Measurements from ENCODE around the gene KLLN. TPM values are rescaled to one million over a fixed set of nuclear protein-coding genes. Genes with fewer than 3 reads are reported as not detected.
A peak's percentile ranks its signal among the peaks of the same experiment; 100 is the strongest.

KLLN gene
- total RNA-seq, 4 donors from 2014 or later, result 0.04 to 0.95 (median 0.40) TPM

GRCh38 chr10:87816898-87817608, 46.3 kb downstream of the KLLN start:
- no peak for DNase-seq (ENCODE audit: low spot score in 2 of 2)
- H3K4me3 ChIP-seq (ENCODE audit: low read depth, poor library complexity, severe bottlenecking), result peak overlapping the region; percentile 90
- intact Hi-C loops (cut with DNase I; ENCODE audit: low total_unique reads), result no loop called here
- 27 to 28% methylated on average over 10 of the region's 10 CpGs for WGBS, 2 donors
- TF ChIP-seq POLR2A (IDR thresholded peaks at IDR 0.05) (no peak), CTCF (IDR thresholded peaks at IDR 0.05) (no peak)

GRCh38 chr10:87816163-87816897, 47.0 kb downstream of the KLLN start:
- 78 to 79% methylated on average over 9 of the region's 9 CpGs for WGBS, 2 donors
- no peak overlapping the region for H3K4me3 ChIP-seq (ENCODE audit: low read depth, poor library complexity, severe bottlenecking)
- TF ChIP-seq CTCF (IDR thresholded peaks at IDR 0.05), result no peak
- no peak for TF ChIP-seq POLR2A (IDR thresholded peaks at IDR 0.05)
- no peak for DNase-seq (ENCODE audit: low spot score in 2 of 2)
- intact Hi-C loops (cut with DNase I; ENCODE audit: low total_unique reads), result no loop called here

Other genes starting within 250 kb of the KLLN start
- 1 to 10 TPM; 2.2 to 5.1 (median 4.5) TPM for gene PAPSS2, start 203.7 kb downstream of the KLLN start, total RNA-seq
- gene ATAD1, start 45.3 kb downstream of the KLLN start, total RNA-seq, result 10 to 100 TPM; 34.2 to 43.2 (median 38.5) TPM
- gene PTEN, start 92 bp upstream of the KLLN start, total RNA-seq, result 10 to 100 TPM; 54.8 to 87.4 (median 68.8) TPM